Urinary bladder (tissue), 4 donors: ENCODE data around the gene UAP1. TPM values are rescaled to one million over a fixed set of nuclear protein-coding genes. Genes with fewer than 3 reads are reported as not detected.
"Not testable (repeated sequence)": the region's sequence is repeated elsewhere in the genome, so short reads cannot be mapped to it uniquely, and the experiment has no call there.

Experiments
- DNase-seq: peaks from one replicate; pipeline ENCODE4 v3.0.0-alpha.2; 2015; ENCODE audit errors: extremely low spot score
- H3K27ac ChIP-seq: one replicate; pipeline ENCODE4 v1.5.1; 2013; ENCODE audit warnings: low read depth, mild to moderate bottlenecking, moderate library complexity
- H3K36me3 ChIP-seq: one replicate; pipeline ENCODE4 v1.6.1; 2013; ENCODE audit warnings: mild to moderate bottlenecking, moderate library complexity; ENCODE audit not compliant: insufficient read depth
- H3K4me1 ChIP-seq: one replicate; pipeline ENCODE4 v1.6.1; 2013; ENCODE audit warnings: mild to moderate bottlenecking, moderate library complexity; ENCODE audit not compliant: insufficient read depth
- H3K4me3 ChIP-seq: one replicate; pipeline ENCODE4 v1.5.1; 2013; ENCODE audit warnings: low read depth, low read length
- WGBS: extraction: QIAGEN DNeasy Blood & Tissue Kit; methylation state at CpG from one replicate; pipeline ENCODE4 v1.1.7; 2013; 5-methylcytosine and 5-hydroxymethylcytosine counted together
- polyA plus RNA-seq: library from polyadenylated mRNA; stranded (reverse); fragments of 200-250 nt; gene quantifications from one replicate; pipeline ENCODE4 v1.2.3, GENCODE V29; 2013
- total RNA-seq: library from RNA; depleted of rRNA; stranded (reverse); fragments of >200 nt; gene quantifications from one replicate; pipeline ENCODE4 v1.2.3, GENCODE V29; 2014
- donor health status: healthy with polysubstance abuse.
- donor health status: healthy.

The UAP1 gene
- total and polyA plus RNA-seq, 2 donors: 54.8 to 78.4 TPM

DNA sequence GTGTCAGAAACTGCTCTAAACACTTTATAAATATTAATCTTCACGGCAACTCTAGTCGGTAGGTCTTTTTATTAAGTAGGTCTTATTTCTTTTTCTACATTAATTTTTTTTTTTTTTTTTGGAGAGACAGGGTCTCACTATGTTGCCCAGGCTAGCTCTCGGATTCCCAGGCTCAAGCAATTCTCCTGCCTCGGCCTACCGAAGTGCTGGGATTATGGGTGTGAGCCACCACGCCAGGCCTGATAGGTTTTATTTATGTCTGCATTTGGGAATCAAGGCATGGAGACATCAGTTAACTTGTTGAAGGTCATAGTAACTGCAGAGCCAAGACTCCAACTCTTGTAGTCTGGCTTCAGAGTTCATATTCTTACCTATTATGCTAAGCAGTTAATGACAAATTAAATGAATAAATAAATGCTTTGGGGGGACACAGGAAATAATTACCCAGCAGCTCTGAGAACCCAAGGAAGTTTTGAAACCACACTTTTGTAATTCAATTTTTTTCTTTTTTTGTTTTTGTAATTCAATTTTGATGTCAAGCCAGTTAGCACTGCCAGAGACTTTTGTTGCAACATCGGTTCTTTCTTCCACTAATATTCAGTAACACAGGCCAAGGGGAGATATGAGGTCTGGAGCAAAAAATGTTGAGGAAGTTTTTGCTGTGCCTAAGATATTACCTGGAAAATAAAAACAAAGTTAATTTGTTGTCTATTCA lies 9.4 kb upstream of the UAP1 start:
- WGBS: 67% methylated on average over 7 of the region's 7 CpGs
- DNase-seq: no peak
- no peaks in the 10 kb centered on the region for H3K4me1 ChIP-seq
- no peak overlapping the region for H3K27ac ChIP-seq
- no peak overlapping the region for H3K4me3 ChIP-seq
- H3K36me3 ChIP-seq: no peaks in the 10 kb centered on the region

DNA sequence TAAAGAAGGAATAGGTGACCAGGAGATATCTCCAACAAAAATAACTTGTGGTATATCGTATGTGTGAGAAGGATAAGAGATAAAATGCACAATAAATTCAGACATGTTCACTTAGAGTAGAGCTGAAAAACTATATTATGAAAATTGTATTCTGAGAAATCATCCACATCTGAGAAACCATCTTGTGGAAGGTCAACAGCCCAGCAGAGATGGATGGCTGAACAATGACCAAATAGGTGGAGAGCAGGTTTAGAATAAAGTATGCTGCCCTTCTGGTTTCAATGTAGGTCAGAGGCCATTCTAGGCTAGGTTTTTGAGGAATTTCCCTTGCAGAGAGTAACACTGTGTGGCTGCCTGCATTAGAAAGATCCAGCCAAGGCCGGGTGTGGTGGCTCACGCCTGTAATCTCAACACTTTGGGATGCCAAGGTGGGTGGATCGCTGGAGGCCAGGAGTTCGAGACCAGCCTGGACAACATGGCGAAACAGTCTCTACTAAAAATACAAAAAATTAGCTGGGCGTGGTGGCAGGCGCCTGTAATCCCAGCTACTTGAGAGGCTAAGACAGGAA lies 8.8 kb upstream of the UAP1 start:
- no peak for DNase-seq
- WGBS: 91% methylated on average over 8 of the region's 8 CpGs
- no peak overlapping the region for H3K27ac ChIP-seq

DNA sequence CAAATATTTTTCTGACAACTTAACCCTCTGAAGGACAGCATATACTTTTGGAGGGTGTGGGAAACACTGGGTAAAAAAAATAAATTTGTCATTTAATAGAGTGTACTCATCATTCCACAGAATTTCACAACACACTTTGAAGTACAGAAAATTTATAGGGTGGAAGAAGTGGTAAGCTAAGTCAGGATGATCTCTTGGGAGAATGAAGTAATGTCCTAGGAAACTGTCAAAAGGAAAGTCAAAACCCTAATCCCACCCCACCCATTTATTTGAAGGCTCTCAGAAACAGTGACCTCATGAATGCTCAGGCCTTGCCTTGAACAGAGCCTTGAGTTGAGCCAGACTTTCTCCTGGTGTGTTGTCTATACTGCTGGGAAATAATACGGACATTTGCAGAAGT lies 7.3 kb upstream of the UAP1 start:
- WGBS: 91% methylated on average over 1 of the region's 1 CpG
- DNase-seq: no peak
- no peak overlapping the region for H3K27ac ChIP-seq

More for the DNA sequence above, 8.8 kb upstream of the UAP1 start:
- Histone ChIP-seq H3K4me3 (no peak overlapping the region), H3K36me3 (no peaks in the 10 kb centered on the region), H3K4me1 (no peaks in the 10 kb centered on the region)

DNA sequence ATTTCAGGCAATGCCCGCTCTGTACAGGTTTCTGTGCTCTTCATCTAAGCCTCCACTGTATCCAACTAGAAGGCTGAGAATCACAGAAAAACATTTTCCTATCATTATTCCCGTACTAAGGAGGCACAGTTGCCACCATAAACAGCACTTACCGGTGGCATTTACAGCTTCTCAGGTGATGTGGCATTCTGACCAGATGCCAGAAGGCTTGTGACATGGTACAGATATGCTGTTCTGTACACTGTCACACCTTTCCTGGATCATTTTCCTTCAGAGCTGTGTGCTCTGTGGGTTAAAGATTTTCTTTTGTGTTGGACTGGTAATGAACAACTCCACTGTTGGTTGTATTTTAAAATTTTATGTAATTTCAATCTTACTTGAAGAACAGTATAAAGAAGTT lies 4.0 kb upstream of the UAP1 start:
- WGBS: 71% methylated on average over 3 of the region's 3 CpGs
- no peak overlapping the region for H3K4me3 ChIP-seq
- H3K4me1 ChIP-seq: no peaks in the 10 kb centered on the region
- no peak overlapping the region for H3K27ac ChIP-seq
- H3K36me3 ChIP-seq: no peaks in the 10 kb centered on the region
- DNase-seq: no peak

More for the DNA sequence above, 7.3 kb upstream of the UAP1 start:
- Histone ChIP-seq H3K36me3 (no peaks in the 10 kb centered on the region), H3K4me1 (no peaks in the 10 kb centered on the region), H3K4me3 (no peak overlapping the region)

DNA sequence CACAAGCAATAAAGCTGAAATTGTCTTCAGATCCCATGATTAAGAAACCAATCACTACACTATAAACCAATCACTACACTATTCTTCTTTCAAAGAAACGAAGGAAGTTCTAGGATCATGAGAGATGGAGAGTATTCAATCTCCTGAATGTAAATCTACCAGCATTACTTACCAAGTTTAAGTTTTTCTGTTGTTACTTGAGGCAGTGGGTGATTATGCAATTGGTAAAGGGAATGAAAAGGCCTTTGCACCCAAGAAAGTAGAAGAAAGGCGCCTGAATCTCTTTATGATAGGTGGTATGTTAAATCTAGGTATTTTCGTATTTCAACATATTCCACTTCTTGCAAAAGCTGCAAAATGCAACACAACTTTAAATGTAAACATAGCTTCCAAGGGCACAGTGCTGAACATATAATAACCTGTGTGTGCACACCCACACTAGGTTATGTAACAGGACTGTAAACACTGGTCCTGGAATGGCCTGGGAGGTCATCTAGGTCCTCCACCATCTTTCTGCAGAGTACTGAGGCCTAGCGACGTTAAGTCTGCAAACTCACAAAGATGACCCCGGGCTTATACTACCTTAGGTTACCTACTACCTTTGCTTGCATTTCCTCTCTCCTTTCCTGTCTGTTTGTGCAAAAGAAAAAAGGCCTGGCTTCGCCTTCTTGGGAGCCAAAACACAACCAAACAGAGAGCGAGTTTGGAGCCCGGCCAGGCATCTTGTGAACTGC lies 1.1 kb upstream of the UAP1 start:
- Histone ChIP-seq H3K36me3 (no peaks in the 10 kb centered on the region), H3K27ac (peak overlapping the region; percentile 96), H3K4me1 (no peaks in the 10 kb centered on the region), H3K4me3 (peak overlapping the region; percentile 75)
- DNase-seq: no peak
- WGBS: 42% methylated on average over 9 of the region's 9 CpGs

DNA sequence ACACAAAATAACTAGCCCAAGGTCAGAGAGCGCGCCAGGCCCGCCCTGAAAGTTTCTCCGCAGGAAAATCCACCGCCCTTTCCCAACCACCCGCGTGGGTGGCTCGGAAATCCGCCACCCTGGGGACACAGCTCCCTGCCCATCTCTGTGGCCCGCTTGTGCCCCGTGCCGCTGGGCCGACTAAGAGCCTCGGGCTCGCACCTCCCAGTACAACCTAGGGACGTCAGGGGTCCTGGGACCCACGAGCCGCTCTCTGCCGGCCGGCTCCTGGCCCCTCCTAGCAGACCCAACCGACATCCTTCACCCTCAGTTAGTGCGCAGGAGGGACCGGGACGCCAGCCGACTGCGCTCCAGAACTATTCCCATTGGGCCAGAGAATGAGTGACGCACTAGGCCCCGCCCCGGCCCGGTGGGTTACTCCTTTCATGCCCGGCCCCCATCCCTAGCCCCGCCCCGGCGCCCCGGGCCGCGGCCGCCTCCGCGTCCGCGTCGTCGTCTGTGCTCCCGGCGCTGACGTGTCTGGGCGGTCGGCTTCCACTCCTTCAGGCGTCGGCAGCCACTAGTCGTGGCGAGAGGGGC lies 396 bp upstream of the UAP1 start:
- WGBS: under 1% methylated on average over 53 of the region's 53 CpGs
- H3K36me3 ChIP-seq: no peaks in the 10 kb centered on the region
- no peaks in the 10 kb centered on the region for H3K4me1 ChIP-seq
- H3K4me3 ChIP-seq: peak overlapping the region; percentile 75
- peak overlapping the region; percentile 96 for H3K27ac ChIP-seq
- peak; percentile 90 for DNase-seq

DNA sequence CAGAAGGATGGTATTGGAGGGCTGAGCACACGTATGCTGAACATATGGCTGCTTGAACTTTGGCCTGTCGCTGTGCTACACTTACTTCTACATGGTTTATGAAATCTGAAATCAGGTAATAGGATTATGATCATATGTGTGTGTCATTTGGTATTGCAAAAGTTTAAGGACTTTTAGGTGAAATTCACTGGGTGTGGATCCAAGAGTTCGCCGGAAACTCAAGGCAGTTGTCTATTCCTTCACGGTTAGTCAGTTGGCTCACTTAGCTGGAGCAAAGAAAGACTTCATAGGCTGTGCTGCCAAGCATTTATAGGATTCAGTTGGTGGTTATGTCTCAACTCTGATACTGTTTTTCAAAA lies 927 bp downstream of the UAP1 start:
- Histone ChIP-seq H3K4me1 (no peaks in the 10 kb centered on the region), H3K27ac (no peak overlapping the region), H3K4me3 (peak overlapping the region; percentile 75), H3K36me3 (no peaks in the 10 kb centered on the region)
- DNase-seq: no peak
- WGBS: 48% methylated on average over 5 of the region's 5 CpGs

DNA sequence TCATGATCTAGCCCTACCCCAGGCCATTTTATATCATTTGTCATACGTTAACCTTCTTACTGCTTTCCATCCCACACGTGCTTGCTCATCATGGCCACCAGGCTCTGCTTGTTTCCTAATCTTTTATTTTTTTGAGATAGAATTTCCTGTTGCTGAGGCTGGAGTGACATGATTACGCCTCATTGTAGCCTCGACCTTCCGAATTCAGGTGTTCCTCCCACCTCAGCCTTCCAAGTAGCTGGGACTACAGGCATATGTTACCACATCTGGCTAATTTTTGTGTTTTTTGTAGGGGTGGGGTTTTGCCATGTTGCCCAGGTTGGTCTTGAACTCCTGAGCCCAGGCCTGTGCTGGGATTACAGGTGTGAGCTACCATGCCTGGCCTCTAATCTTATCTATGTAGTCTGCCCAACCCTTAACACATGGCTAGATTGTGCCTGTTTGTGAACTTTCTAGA lies 3.3 kb downstream of the UAP1 start:
- 87% methylated on average over 5 of the region's 5 CpGs for WGBS
- Histone ChIP-seq H3K27ac (no peak overlapping the region), H3K4me1 (no peaks in the 10 kb centered on the region), H3K4me3 (no peak overlapping the region), H3K36me3 (no peaks in the 10 kb centered on the region)
- DNase-seq: no peak

DNA sequence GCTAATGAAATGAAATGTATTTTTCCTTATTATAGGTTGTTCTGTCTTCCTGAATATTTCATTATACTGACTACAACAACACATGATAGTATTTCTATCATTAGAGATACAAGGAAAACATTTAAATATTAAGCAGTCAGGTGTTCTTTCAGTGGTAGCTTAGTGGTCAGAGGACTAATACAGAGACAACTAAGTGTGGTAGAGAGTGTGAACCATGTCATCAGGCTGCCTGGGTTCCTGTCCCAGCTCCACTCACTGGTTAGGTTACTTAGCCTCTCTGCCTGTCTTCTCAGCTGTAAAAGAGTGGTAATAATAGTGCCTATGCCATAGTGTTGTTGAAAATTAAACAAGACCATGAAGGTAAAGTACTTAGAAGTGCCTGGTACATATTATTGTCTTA lies 3.9 kb downstream of the UAP1 start:
- no peaks in the 10 kb centered on the region for H3K4me1 ChIP-seq
- H3K36me3 ChIP-seq: no peaks in the 10 kb centered on the region
- no peak overlapping the region for H3K27ac ChIP-seq
- DNase-seq: no peak
- H3K4me3 ChIP-seq: no peak overlapping the region

DNA sequence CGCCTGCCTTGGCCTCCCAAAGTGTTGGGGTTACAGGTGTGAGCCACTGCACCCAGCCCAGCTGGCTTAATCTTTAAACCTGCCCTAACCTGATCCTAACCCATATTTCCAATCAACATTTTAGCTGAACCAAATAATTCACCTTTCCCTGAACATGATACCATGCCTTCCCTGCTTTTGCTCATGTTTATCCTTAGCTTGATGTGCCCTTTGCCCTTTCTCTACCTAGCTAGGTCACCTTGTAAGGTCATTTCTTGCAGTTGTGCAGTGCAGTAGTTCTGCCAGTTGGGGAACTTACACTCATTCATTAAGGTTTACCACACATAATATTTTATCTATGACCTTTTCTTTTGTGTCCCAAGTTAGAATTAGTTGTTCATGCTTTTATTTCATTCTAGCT lies 5.3 kb downstream of the UAP1 start:
- peaks cover 2% of the 10 kb centered on the region for H3K4me1 ChIP-seq
- WGBS: 93% methylated on average over 1 of the region's 1 CpG
- DNase-seq: no peak

DNA sequence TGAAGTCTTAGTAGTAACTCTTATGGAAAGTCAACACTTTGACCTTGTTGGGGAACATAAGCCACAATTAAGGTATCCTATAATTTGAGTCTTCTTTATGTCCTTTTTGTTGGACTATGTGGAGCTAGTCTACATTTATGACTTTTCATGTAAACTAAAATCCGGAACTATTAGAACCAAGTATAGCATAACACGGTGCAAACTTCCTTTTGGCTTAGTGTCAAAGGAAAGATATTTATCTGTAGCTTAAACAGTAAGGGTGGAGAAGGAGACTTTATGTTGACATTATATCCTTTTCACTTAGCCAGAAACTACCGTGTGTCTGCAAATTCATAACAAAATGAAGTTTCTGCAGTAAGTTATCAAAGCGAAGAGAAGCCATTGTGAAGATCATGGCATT lies 7.3 kb downstream of the UAP1 start:
- 48% methylated on average over 4 of the region's 4 CpGs for WGBS
- H3K36me3 ChIP-seq: no peaks in the 10 kb centered on the region
- DNase-seq: no peak
- H3K4me3 ChIP-seq: no peak overlapping the region
- H3K27ac ChIP-seq: no peak overlapping the region
- peaks cover 2% of the 10 kb centered on the region for H3K4me1 ChIP-seq

More for the DNA sequence above, 5.3 kb downstream of the UAP1 start:
- Histone ChIP-seq H3K36me3 (no peaks in the 10 kb centered on the region), H3K27ac (no peak overlapping the region), H3K4me3 (no peak overlapping the region)

DNA sequence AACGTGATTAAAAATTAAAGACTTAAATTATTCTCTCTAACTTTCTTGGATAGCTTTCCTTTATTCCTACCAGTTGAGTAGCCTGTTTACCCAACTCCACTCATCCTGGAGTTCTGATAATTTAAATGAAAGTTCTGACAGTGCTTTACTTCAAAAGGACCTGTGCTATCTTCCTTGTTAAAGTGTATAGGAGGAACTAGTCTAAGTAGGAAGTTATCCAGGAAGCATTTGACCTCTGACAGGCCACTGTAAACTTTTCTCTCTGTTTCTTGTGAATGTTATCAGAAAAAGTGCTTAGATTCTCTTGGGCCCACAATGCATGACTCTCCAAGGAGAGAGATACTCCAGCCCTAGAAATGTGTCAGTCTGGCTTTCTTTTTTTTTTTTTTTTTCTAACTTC lies 9.2 kb downstream of the UAP1 start:
- H3K36me3 ChIP-seq: no peaks in the 10 kb centered on the region
- no peak overlapping the region for H3K4me3 ChIP-seq
- 88% methylated on average over 1 of the region's 1 CpG for WGBS
- DNase-seq: no peak
- H3K4me1 ChIP-seq: peaks cover 2% of the 10 kb centered on the region
- H3K27ac ChIP-seq: no peak overlapping the region

DNA sequence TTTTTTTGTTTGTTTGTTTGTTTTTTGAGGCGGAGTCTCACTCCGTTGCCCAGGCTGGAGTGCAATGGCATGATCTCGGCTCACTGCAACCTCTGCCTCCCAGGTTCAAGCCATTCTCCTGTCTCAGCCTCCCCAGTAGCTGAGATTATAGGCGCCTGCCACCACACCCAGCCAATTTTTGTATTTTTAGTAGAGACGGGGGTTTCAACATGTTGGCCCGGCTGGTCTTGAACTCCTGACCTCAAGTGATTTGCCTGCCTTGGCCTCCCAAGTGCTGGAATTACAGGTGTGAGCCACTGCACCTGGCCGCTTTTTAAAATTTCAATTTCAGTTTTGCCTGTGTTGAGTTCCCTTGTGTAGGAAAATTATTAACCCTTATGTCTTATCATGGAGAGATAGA lies 9.6 kb downstream of the UAP1 start:
- H3K4me1 ChIP-seq, H3K27ac ChIP-seq, DNase-seq, H3K4me3 ChIP-seq, H3K36me3 ChIP-seq: not testable (repeated sequence)
- WGBS: 95% methylated on average over 7 of the region's 7 CpGs

DNA sequence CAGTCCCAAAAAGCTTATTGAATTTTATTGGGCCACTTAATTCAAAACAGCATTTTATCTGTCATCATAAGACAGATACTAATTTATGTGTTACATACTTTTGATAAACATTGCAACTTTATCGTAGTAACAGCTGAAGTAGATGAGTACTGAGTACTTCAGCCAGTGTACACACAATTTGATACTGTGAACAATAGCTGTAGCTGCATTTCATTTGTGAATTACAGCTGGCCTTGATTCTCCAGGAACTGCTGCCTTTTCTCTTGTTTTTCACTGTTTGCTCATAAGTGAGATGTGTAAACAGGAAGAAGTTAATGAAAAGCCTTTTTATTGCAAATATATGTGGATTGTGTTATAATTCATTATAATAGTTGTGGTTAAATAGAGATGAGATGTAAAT lies 10.2 kb downstream of the UAP1 start:
- no peak overlapping the region for H3K4me3 ChIP-seq
- no peaks in the 10 kb centered on the region for H3K36me3 ChIP-seq
- H3K27ac ChIP-seq: no peak overlapping the region
- no peak for DNase-seq
- 65% methylated on average over 1 of the region's 1 CpG for WGBS
- peaks cover 2% of the 10 kb centered on the region for H3K4me1 ChIP-seq
